Smooth muscle cell (in vitro differentiated cells): Measurements from ENCODE around the gene CASP2. TPM values are rescaled to one million over a fixed set of nuclear protein-coding genes. Genes with fewer than 3 reads are reported as not detected.

Experiments
- DNase-seq: peaks from one replicate; lab custom pipeline; 2025; ENCODE audit not compliant: unreplicated experiment; lab: John Stamatoyannopoulos, UW
- H2AFZ ChIP-seq: fragments of 200-600 bp; sonication (generic); 2 replicates; pipeline ENCODE4 v1.6.0; 2016; ENCODE audit warnings: antibody characterized with exemption, low read depth, mild to moderate bottlenecking
- H3F3A ChIP-seq: fragments of 200-600 bp; sonication (generic); 2 replicates; pipeline ENCODE4 v1.6.0; 2017; ENCODE audit warnings: antibody characterized with exemption, low read depth
- H3K27ac ChIP-seq: fragments of 200-600 bp; sonication (generic); 2 replicates; pipeline ENCODE4 v1.5.1; 2016; ENCODE audit warnings: low read depth, mild to moderate bottlenecking
- H3K27me3 ChIP-seq: fragments of 200-600 bp; sonication (generic); 2 replicates; pipeline ENCODE4 v1.6.1; 2016; ENCODE audit warnings: low read depth, mild to moderate bottlenecking
- H3K36me3 ChIP-seq: fragments of 200-600 bp; sonication (generic); 2 replicates; pipeline ENCODE4 v1.5.1; 2016; ENCODE audit warnings: low read depth
- H3K4me1 ChIP-seq: fragments of 200-600 bp; sonication (generic); 2 replicates; pipeline ENCODE4 v1.5.1; 2016; ENCODE audit warnings: low read depth
- H3K4me2 ChIP-seq: fragments of 200-600 bp; sonication (generic); 2 replicates; pipeline ENCODE4 v1.6.0; 2016; ENCODE audit warnings: mild to moderate bottlenecking
- H3K4me3 ChIP-seq: fragments of 200-600 bp; sonication (generic); 2 replicates; pipeline ENCODE4 v1.5.1; 2016; ENCODE audit warnings: mild to moderate bottlenecking
- H3K79me2 ChIP-seq: fragments of 200-600 bp; sonication (generic); 2 replicates; pipeline ENCODE4 v1.6.0; 2016; ENCODE audit warnings: low read depth, mild to moderate bottlenecking
- H3K9ac ChIP-seq: fragments of 200-600 bp; sonication (generic); 2 replicates; pipeline ENCODE4 v1.6.0; 2016; ENCODE audit warnings: low read depth
- H3K9me3 ChIP-seq: fragments of 200-600 bp; sonication (generic); replicated peaks from 2 replicates; pipeline ENCODE4 v1.5.1; 2016; ENCODE audit warnings: low read depth
- H4K20me1 ChIP-seq: fragments of 200-600 bp; sonication (generic); 2 replicates; pipeline ENCODE4 v1.6.0; 2016; ENCODE audit warnings: low read depth
- WGBS: methylation state at CpG from one replicate; pipeline ENCODE4 v1.1.7; 2016; ENCODE audit warnings: low lambda C conversion rate; 5-methylcytosine and 5-hydroxymethylcytosine counted together
- polyA plus RNA-seq: library from polyadenylated mRNA; unstranded; fragments of >200 nt; fragmentation: Nextera tagmentation; extraction: Ambion mirVana; gene quantifications from 2 replicates; pipeline ENCODE4 v1.2.1, GENCODE V29; 2016
- total RNA-seq: library from RNA; depleted of rRNA; stranded (reverse); fragments of >200 nt; gene quantifications from 2 replicates; pipeline ENCODE4 v1.2.3, GENCODE V29; 2014
- TF ChIP-seq, protein P1 (sequence below): fragments of 200-600 bp; sonication (generic); IDR thresholded peaks from 2 replicates; pipeline ENCODE4 v1.5.1; 2017; ENCODE audit warnings: borderline replicate concordance, mild to moderate bottlenecking, antibody characterized with exemption; ENCODE audit not compliant: insufficient read depth, poor library complexity, severe bottlenecking

CASP2 gene
- total and polyA plus RNA-seq, 2 experiments from 2014 or later: 8.1 to 22.0 TPM

DNA sequence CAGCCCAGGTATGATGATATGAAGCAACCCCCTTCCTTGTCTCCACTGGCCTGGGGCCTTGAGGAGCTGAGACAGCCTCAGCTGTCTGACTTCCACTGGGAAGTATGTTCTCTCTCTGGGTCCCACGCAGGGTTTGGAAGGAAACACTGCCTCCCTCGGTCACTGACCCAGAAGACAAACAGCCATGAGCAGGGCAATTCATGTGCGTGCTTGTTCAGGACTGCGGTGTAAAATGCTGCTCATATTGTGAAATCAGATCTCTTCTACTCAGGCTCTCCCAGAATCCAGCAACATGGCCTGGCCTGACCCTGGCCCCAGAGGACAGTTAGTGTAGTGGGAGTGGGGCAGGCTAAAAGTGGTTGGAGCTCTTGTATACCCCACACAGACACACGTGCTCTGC is 30.5 kb downstream of the CASP2 start:
- H3K9me3 ChIP-seq: no peaks in the 10 kb centered on the region
- H3K36me3 ChIP-seq: no peaks in the 10 kb centered on the region
- H4K20me1 ChIP-seq: no peaks in the 10 kb centered on the region
- no peak overlapping the region for H3K27ac ChIP-seq
- no peak overlapping the region for H3K4me2 ChIP-seq
- DNase-seq: no peak
- WGBS: 58% methylated on average over 5 of the region's 5 CpGs
- H3F3A ChIP-seq: no peaks in the 10 kb centered on the region
- TF ChIP-seq, protein P1, sequence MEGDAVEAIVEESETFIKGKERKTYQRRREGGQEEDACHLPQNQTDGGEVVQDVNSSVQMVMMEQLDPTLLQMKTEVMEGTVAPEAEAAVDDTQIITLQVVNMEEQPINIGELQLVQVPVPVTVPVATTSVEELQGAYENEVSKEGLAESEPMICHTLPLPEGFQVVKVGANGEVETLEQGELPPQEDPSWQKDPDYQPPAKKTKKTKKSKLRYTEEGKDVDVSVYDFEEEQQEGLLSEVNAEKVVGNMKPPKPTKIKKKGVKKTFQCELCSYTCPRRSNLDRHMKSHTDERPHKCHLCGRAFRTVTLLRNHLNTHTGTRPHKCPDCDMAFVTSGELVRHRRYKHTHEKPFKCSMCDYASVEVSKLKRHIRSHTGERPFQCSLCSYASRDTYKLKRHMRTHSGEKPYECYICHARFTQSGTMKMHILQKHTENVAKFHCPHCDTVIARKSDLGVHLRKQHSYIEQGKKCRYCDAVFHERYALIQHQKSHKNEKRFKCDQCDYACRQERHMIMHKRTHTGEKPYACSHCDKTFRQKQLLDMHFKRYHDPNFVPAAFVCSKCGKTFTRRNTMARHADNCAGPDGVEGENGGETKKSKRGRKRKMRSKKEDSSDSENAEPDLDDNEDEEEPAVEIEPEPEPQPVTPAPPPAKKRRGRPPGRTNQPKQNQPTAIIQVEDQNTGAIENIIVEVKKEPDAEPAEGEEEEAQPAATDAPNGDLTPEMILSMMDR: no peak
- no peak overlapping the region for H2AFZ ChIP-seq
- H3K27me3 ChIP-seq: no peaks in the 10 kb centered on the region
- H3K4me3 ChIP-seq: no peak overlapping the region
- H3K4me1 ChIP-seq: no peaks in the 10 kb centered on the region
- no peak overlapping the region for H3K9ac ChIP-seq
- no peaks in the 10 kb centered on the region for H3K79me2 ChIP-seq

DNA sequence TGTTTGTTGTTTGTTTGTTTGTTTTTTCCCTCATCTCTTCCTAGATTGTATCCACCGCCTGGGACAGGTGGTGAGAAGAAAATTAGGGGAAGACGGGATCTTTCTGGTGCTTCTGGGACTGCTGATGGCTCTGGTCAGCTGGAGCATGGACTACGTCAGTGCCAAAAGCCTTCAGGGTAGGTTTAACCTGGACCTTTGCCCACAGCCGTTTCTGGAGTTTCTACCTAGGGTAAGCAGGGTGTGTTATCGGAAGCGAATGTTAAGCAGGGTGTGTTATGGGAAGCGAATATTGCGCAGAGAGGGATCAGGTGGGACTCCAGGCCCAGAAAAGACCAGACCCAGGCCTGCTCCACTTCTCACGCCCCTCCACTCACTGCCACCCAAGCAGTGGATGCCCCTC is 32.5 kb downstream of the CASP2 start:
- Histone ChIP-seq H3K4me3 (no peak overlapping the region), H3K27me3 (no peaks in the 10 kb centered on the region), H3K9me3 (no peaks in the 10 kb centered on the region), H3F3A (no peaks in the 10 kb centered on the region), H3K79me2 (no peaks in the 10 kb centered on the region), H3K27ac (no peak overlapping the region), H4K20me1 (no peaks in the 10 kb centered on the region), H2AFZ (no peak overlapping the region), H3K9ac (no peak overlapping the region), H3K4me2 (no peak overlapping the region), H3K36me3 (no peaks in the 10 kb centered on the region), H3K4me1 (no peaks in the 10 kb centered on the region)
- WGBS: 82% methylated on average over 9 of the region's 9 CpGs
- no peak for DNase-seq
- TF ChIP-seq, protein P1: no peak

DNA sequence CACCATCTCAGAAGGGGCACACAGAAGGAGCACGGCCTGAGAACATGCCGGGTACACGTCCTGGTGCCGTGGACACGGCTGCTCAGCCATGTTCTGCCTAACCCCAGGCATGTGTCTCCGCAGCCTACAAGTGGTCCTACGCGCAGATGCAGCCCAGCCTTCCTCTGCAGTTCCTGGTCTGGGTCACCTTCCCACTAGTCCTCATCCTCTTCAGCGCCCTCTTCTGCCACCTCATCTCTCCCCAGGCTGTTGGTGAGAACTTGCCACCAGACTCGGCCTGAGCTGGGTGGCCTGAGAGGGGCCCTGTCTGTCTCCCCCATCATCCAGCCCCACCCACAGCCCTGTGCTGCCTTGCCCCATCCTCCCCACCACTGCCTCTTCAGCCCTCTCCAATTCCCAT is 33.1 kb downstream of the CASP2 start:
- Histone ChIP-seq H3K9me3 (no peaks in the 10 kb centered on the region), H2AFZ (no peak overlapping the region), H3K4me2 (no peak overlapping the region), H3K79me2 (no peaks in the 10 kb centered on the region), H3K4me3 (no peak overlapping the region), H3F3A (no peaks in the 10 kb centered on the region), H3K9ac (no peak overlapping the region), H3K27ac (no peak overlapping the region), H4K20me1 (no peaks in the 10 kb centered on the region), H3K36me3 (no peaks in the 10 kb centered on the region), H3K27me3 (no peaks in the 10 kb centered on the region), H3K4me1 (no peaks in the 10 kb centered on the region)
- WGBS: 95% methylated on average over 10 of the region's 10 CpGs
- TF ChIP-seq, protein P1: no peak
- DNase-seq: no peak

DNA sequence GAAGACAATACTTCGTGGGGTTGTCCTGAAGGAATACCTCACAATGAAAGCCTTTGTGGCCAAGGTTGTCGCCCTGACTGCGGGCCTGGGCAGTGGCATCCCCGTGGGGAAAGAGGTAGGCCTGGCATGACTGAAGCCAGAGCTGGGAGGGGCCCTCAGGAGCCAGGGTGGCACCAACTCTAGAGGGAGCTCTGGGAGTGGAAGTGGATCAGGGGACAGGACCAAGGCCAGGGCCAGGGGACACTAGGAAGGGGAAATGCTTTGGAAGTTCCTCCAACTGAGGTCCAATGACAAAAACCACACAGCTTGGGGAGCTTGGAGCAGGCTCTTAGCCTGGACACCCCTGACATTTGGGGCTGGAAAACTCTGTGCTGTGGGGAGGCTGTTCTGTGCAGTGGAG is 33.6 kb downstream of the CASP2 start:
- 89% methylated on average over 4 of the region's 4 CpGs for WGBS
- TF ChIP-seq, protein P1: no peak
- Histone ChIP-seq H3K4me2 (no peak overlapping the region), H3K9ac (no peak overlapping the region), H2AFZ (no peak overlapping the region), H4K20me1 (no peaks in the 10 kb centered on the region), H3K4me1 (no peaks in the 10 kb centered on the region), H3K79me2 (no peaks in the 10 kb centered on the region), H3K27ac (no peak overlapping the region), H3K4me3 (no peak overlapping the region), H3K27me3 (no peaks in the 10 kb centered on the region), H3K9me3 (no peaks in the 10 kb centered on the region), H3F3A (no peaks in the 10 kb centered on the region), H3K36me3 (no peaks in the 10 kb centered on the region)
- DNase-seq: no peak
